ENCODE measurements around the gene MCTP2.
"Not testable (repeated sequence)": the region's sequence is repeated elsewhere in the genome, so short reads cannot be mapped to it uniquely, and the experiment has no call there.

MCTP2 gene

DNA sequence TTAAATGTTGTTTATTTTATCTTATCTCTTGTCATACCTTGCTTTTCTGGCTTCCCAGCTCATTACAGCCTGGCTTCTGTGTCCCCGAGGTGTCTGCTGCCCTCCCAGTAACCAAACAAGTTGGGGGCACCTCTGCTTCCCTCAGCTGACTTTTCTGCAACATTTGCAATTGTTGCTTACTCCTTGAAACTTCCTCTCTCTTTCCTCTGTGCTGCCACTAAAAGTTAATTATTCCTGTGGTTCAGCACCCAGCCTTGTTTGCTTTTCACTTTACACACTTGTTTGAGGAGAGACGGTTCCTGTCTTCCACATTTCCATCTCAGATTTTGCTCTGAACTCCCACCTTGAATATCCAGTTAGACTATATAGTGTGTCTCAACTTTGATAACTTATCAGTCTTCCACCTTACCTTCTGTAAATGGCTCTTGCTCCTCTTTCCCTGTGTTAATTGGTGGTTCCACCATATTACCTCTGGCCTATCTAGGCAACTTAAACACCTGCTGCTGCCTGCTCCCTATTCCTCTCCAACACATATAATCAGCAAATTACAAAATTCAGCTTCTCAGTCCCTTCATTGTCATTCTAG is 21.6 kb downstream of the MCTP2 start:
- Histone ChIP-seq H3K36me3 (ENCODE audit: control insufficient read depth, insufficient read depth, low read length) (no peaks in the 10 kb centered on the region), H3K27me3 (replicated peaks; ENCODE audit: control insufficient read depth, insufficient read depth, low read length) (no peaks in the 10 kb centered on the region), H3K4me3 (replicated peaks; ENCODE audit: low read depth, low read length) (no peak overlapping the region)
- TF ChIP-seq, protein P1, sequence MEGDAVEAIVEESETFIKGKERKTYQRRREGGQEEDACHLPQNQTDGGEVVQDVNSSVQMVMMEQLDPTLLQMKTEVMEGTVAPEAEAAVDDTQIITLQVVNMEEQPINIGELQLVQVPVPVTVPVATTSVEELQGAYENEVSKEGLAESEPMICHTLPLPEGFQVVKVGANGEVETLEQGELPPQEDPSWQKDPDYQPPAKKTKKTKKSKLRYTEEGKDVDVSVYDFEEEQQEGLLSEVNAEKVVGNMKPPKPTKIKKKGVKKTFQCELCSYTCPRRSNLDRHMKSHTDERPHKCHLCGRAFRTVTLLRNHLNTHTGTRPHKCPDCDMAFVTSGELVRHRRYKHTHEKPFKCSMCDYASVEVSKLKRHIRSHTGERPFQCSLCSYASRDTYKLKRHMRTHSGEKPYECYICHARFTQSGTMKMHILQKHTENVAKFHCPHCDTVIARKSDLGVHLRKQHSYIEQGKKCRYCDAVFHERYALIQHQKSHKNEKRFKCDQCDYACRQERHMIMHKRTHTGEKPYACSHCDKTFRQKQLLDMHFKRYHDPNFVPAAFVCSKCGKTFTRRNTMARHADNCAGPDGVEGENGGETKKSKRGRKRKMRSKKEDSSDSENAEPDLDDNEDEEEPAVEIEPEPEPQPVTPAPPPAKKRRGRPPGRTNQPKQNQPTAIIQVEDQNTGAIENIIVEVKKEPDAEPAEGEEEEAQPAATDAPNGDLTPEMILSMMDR (IDR thresholded peaks at IDR 0.05; ENCODE audit: insufficient read depth, low read length, poor library complexity, severe bottlenecking) = no peak
- DNase-seq (ENCODE audit: extremely low read depth, insufficient read length) = no peak

DNA sequence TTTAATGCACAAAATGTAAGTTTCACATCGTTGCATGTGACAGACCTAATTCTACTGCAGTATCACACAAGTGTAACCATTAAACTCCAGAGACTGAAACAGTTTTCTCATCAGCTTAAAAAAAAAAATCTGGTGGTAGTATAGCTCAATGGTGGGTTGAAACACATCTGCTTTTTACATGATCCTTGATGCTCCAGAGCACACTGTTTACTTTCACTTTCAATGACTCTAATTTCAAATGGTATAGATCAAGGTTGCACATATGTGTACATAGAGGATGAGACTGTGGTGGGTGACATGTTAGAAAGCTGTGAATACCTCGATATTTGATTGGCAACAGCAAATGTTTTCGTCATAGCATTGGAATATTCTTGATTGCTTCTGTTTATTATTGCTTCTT is 22.4 kb downstream of the MCTP2 start:
- DNase-seq (ENCODE audit: extremely low read depth, insufficient read length) = peak; percentile 33
- TF ChIP-seq, protein P1 (IDR thresholded peaks at IDR 0.05; ENCODE audit: insufficient read depth, low read length, poor library complexity, severe bottlenecking) = no peak
- no peak overlapping the region for H3K4me3 ChIP-seq (replicated peaks; ENCODE audit: low read depth, low read length)

DNA sequence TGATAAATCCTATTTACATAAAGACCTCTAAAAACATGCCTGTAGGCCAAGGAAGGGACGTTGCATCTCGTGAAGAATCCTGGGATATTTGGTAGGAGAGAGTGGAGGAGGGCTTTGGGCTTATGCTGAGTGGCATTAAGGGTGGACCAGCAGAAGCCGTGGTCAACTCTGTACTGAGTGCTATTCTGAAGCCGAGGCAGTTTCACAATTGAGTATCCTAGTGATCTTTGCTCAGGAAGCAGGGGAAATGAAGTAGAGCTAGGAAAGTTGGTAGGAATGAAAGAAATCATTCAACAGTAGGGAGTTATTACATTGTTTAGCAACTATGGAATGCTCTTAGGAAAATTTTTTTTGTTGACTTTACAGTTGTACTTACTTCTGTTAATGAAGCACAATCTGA is 24.2 kb downstream of the MCTP2 start:
- Histone ChIP-seq H3K27me3 (replicated peaks; ENCODE audit: control insufficient read depth, insufficient read depth, low read length) (no peaks in the 10 kb centered on the region), H3K36me3 (ENCODE audit: control insufficient read depth, insufficient read depth, low read length) (no peaks in the 10 kb centered on the region), H3K4me3 (replicated peaks; ENCODE audit: low read depth, low read length) (no peak overlapping the region)
- no peak for DNase-seq (ENCODE audit: extremely low read depth, insufficient read length)
- TF ChIP-seq, protein P1 (IDR thresholded peaks at IDR 0.05; ENCODE audit: insufficient read depth, low read length, poor library complexity, severe bottlenecking) = no peak

More for the DNA sequence above, 22.4 kb downstream of the MCTP2 start:
- Histone ChIP-seq H3K27me3 (replicated peaks; ENCODE audit: control insufficient read depth, insufficient read depth, low read length) (no peaks in the 10 kb centered on the region), H3K36me3 (ENCODE audit: control insufficient read depth, insufficient read depth, low read length) (no peaks in the 10 kb centered on the region)

DNA sequence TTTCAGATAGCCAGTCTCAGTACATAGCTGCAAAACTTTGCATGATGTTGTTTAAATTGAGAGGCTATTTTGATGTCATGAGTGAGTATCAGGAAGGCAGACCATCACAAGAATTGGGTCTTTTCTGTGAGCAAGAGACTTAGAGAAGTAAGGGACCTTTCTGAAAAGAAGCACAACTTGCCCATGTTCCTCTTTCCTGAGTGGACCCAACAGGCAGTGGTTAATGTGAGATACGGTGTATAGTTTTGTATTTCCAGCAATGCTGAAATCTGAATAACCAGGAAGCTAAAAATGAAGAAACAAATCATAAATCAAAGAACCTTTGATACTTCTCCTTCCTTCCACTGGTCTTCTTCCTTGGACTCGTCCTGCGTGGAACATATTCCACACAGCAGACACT is 25.1 kb downstream of the MCTP2 start:
- Histone ChIP-seq H3K4me3 (replicated peaks; ENCODE audit: low read depth, low read length) (no peak overlapping the region), H3K27me3 (replicated peaks; ENCODE audit: control insufficient read depth, insufficient read depth, low read length) (no peaks in the 10 kb centered on the region), H3K36me3 (ENCODE audit: control insufficient read depth, insufficient read depth, low read length) (no peaks in the 10 kb centered on the region)
- TF ChIP-seq, protein P1 (IDR thresholded peaks at IDR 0.05; ENCODE audit: insufficient read depth, low read length, poor library complexity, severe bottlenecking) = no peak
- no peak for DNase-seq (ENCODE audit: extremely low read depth, insufficient read length)

DNA sequence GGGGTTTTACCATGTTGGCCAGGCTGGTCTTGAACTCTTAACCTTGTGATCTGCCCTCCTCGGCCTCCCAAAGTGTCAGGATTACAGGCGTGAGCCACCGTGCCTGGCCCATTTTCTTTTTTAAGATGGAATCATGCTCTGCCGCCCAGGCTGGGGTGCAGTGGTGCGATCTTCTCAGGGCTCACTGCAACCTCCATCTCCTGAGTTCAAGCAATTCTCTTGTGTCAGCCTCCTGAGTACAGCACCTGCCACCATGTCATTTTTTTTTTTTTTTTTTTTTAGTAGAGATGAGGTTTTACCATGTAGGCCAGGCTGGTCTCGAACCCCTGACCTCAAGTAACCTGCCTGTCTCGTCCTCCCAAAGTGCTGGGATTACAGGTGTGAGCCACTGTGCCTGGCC is 26.4 kb downstream of the MCTP2 start:
- H3K36me3 ChIP-seq (ENCODE audit: control insufficient read depth, insufficient read depth, low read length); H3K27me3 ChIP-seq (replicated peaks; ENCODE audit: control insufficient read depth, insufficient read depth, low read length); DNase-seq (ENCODE audit: extremely low read depth, insufficient read length); H3K4me3 ChIP-seq (replicated peaks; ENCODE audit: low read depth, low read length): not testable (repeated sequence)

DNA sequence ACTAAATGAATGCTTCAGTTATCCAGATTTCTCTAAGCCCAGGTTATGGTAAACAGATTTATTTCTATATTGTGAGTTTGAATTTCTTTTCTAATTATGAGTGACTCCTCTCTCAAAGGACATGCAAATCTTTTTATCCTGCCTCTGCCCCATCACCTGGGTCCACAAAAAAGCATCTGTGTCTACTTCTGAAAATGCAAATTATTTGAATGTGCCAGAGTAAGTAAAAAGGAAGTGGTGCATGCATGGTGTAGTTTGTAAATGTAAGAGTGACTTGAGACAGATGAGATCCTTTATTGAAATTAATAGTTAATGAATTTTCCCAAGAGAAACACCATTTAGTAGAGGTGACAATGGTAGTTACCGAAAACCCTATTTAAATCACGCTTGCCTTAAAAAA is 26.9 kb downstream of the MCTP2 start:
- H3K4me3 ChIP-seq (replicated peaks; ENCODE audit: low read depth, low read length) = no peak overlapping the region
- H3K36me3 ChIP-seq (ENCODE audit: control insufficient read depth, insufficient read depth, low read length) = no peaks in the 10 kb centered on the region
- TF ChIP-seq, protein P1 (IDR thresholded peaks at IDR 0.05; ENCODE audit: insufficient read depth, low read length, poor library complexity, severe bottlenecking) = no peak
- peak; percentile 41 for DNase-seq (ENCODE audit: extremely low read depth, insufficient read length)
- no peaks in the 10 kb centered on the region for H3K27me3 ChIP-seq (replicated peaks; ENCODE audit: control insufficient read depth, insufficient read depth, low read length)
